Panc1 (cell line): ENCODE data around the gene CACNA2D3.

Source experiments
- TCF7L2 ChIP-seq: IDR thresholded peaks from 2 replicates; pipeline ENCODE4 v1.6.1; 2011; ENCODE audit warnings: mild to moderate bottlenecking, low read depth, low read length, inconsistent platforms
- TF ChIP-seq, protein P1 (sequence below): fragments of 450-650 bp; IDR thresholded peaks from 2 replicates; pipeline ENCODE4 v1.5.1; 2017; ENCODE audit warnings: mild to moderate bottlenecking

- TF ChIP-seq, protein P1, sequence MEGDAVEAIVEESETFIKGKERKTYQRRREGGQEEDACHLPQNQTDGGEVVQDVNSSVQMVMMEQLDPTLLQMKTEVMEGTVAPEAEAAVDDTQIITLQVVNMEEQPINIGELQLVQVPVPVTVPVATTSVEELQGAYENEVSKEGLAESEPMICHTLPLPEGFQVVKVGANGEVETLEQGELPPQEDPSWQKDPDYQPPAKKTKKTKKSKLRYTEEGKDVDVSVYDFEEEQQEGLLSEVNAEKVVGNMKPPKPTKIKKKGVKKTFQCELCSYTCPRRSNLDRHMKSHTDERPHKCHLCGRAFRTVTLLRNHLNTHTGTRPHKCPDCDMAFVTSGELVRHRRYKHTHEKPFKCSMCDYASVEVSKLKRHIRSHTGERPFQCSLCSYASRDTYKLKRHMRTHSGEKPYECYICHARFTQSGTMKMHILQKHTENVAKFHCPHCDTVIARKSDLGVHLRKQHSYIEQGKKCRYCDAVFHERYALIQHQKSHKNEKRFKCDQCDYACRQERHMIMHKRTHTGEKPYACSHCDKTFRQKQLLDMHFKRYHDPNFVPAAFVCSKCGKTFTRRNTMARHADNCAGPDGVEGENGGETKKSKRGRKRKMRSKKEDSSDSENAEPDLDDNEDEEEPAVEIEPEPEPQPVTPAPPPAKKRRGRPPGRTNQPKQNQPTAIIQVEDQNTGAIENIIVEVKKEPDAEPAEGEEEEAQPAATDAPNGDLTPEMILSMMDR = no peak
- no peak for TF ChIP-seq TCF7L2
Measured at GRCh38 chr3:54519493-54519892, 397.1 kb downstream of the CACNA2D3 start.
